Lung (tissue), 12 donors: ENCODE measurements around the gene VASP. TPM values are rescaled to one million over a fixed set of nuclear protein-coding genes. Genes with fewer than 3 reads are reported as not detected.

Experiments used
- ATAC-seq: fragments of 200-7000 bp; cut with Tn5 transposase; one replicate; pipeline ENCODE4 v1.9.1; 2020; ENCODE audit warnings: moderate number of reproducible peaks; ENCODE audit not compliant: insufficient read depth, low FRiP score
- DNase-seq, 3 donors: peaks; one replicate each; pipeline ENCODE4 v3.0.0-alpha.2; 2013 to 2017
- H3K27ac ChIP-seq, 2 donors: one replicate each; pipeline ENCODE4 v1.5.1; 2013; ENCODE audit warnings: mild to moderate bottlenecking in 2 of 2, moderate library complexity in 2 of 2, control low read depth in 1 of 2, inconsistent platforms in 1 of 2, low read depth in 1 of 2, low read length in 1 of 2
- H3K27me3 ChIP-seq, 3 donors: one replicate each; pipeline ENCODE4 v1.5.1; 2013; ENCODE audit warnings: low read length in 2 of 3; ENCODE audit not compliant: control insufficient read depth in 3 of 3, insufficient read depth in 3 of 3
- H3K36me3 ChIP-seq, 4 donors: one replicate each; pipeline ENCODE4 v1.5.1; 2013; ENCODE audit warnings: low read length in 4 of 4, mild to moderate bottlenecking in 1 of 4, moderate library complexity in 1 of 4; ENCODE audit not compliant: control insufficient read depth in 4 of 4, insufficient read depth in 4 of 4
- H3K4me1 ChIP-seq, 5 donors: one replicate each; pipeline ENCODE4 v1.5.1; 2013; ENCODE audit warnings: low read length in 5 of 5, mild to moderate bottlenecking in 2 of 5, moderate library complexity in 1 of 5; ENCODE audit not compliant: control insufficient read depth in 5 of 5, insufficient read depth in 5 of 5
- H3K4me3 ChIP-seq: one replicate; pipeline ENCODE4 v1.5.1; 2013; ENCODE audit warnings: mild to moderate bottlenecking, control low read depth, moderate library complexity
- H3K9ac ChIP-seq, 2 donors: one replicate each; pipeline ENCODE4 v1.5.1; 2013; ENCODE audit warnings: low read length in 2 of 2, control low read depth in 1 of 2; ENCODE audit not compliant: insufficient read depth in 1 of 2
- H3K9me3 ChIP-seq, 4 donors: one replicate each; pipeline ENCODE4 v1.5.1; 2013; ENCODE audit warnings: low read length in 3 of 4, mild to moderate bottlenecking in 1 of 4, moderate library complexity in 1 of 4; ENCODE audit not compliant: control insufficient read depth in 4 of 4, insufficient read depth in 3 of 4
- WGBS, 2 donors: extraction: QIAGEN DNeasy Blood & Tissue Kit; methylation state at CpG; one replicate each; pipeline ENCODE4 v1.1.7; 2013; 5-methylcytosine and 5-hydroxymethylcytosine counted together
- polyA plus RNA-seq, 2 donors: library from polyadenylated mRNA; stranded (reverse); fragments of 200-250 nt; gene quantifications; one replicate each; pipeline ENCODE4 v1.2.1, GENCODE V29; 2013
- total RNA-seq, 2 donors: library from RNA; depleted of rRNA in 1 of 2; stranded (reverse); fragments of >200 nt in 1 of 2; gene quantifications; one replicate each; pipeline ENCODE4 v1.2.1, GENCODE V29; 2014 to 2021
- TF ChIP-seq, protein P1 (sequence below): IDR thresholded peaks from 2 replicates; pipeline ENCODE4 v1.5.1; 2012; ENCODE audit warnings: mild to moderate bottlenecking; ENCODE audit errors: control extremely low read depth, extremely low read depth
- donor health status: control.
- donor health status: control.
- donor health status: Bipolar disorder and iron deficiency.
- donor health status: healthy.
- donor health status: DM: yes; HTN: yes; CAD: no.

VASP gene
- total and polyA plus RNA-seq, 4 donors = 49.1 to 237 (median 170) TPM

- Histone ChIP-seq H3K36me3 (peaks cover 0 to 9% (median under 1%) of the 10 kb centered on the region in 4 donors), H3K9ac (no peak overlapping the region), H3K4me3 (no peak overlapping the region), H3K4me1 (peaks cover 0 to 1% (median 0%) of the 10 kb centered on the region in 5 donors), H3K27me3 (no peaks in the 10 kb centered on the region), H3K9me3 (no peaks in the 10 kb centered on the region), H3K27ac (no peak overlapping the region)
- no peak for ATAC-seq
- TF ChIP-seq, protein P1, sequence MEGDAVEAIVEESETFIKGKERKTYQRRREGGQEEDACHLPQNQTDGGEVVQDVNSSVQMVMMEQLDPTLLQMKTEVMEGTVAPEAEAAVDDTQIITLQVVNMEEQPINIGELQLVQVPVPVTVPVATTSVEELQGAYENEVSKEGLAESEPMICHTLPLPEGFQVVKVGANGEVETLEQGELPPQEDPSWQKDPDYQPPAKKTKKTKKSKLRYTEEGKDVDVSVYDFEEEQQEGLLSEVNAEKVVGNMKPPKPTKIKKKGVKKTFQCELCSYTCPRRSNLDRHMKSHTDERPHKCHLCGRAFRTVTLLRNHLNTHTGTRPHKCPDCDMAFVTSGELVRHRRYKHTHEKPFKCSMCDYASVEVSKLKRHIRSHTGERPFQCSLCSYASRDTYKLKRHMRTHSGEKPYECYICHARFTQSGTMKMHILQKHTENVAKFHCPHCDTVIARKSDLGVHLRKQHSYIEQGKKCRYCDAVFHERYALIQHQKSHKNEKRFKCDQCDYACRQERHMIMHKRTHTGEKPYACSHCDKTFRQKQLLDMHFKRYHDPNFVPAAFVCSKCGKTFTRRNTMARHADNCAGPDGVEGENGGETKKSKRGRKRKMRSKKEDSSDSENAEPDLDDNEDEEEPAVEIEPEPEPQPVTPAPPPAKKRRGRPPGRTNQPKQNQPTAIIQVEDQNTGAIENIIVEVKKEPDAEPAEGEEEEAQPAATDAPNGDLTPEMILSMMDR = no peak
- 91 to 93% methylated on average over 5 of the region's 5 CpGs for WGBS, 2 donors
- no peak for DNase-seq
Observed at GRCh38 chr19:45556835-45557234, 49.6 kb downstream of the VASP start.

DNA sequence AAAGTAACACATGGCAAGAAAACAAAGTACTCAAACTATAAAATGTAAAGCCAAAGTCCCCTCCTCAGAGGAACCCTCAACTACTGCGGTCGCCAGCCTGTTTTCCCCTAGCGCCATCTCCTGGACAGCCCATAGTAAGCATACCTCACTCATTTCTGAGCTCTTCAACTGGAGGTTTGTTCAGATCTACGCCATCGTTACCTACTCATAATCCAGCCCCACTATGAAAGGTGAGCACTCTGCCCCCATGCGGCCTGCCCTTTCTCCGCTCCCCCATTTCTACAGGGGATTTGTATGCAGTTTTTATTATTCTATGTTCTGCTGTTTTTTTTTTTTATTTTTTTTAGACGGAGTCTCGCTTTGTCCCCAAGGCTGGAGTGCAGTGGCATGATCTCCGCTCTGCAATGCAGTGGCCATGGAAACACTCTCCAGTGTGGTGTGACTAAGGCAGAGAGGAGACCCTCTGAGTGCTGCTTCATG is 51.2 kb downstream of the VASP start:
- Histone ChIP-seq H3K9me3 (no peaks in the 10 kb centered on the region), H3K4me1 (peaks cover 0 to 1% (median 0%) of the 10 kb centered on the region in 5 donors), H3K9ac (no peak overlapping the region), H3K27ac (no peak overlapping the region), H3K27me3 (no peaks in the 10 kb centered on the region), H3K36me3 (peaks cover 0 to 2% (median 0%) of the 10 kb centered on the region in 4 donors), H3K4me3 (no peak overlapping the region)
- WGBS, 2 donors = 35 to 50% methylated on average over 10 of the region's 10 CpGs
- DNase-seq = peak; percentile 42 to 59 (median 51)
- ATAC-seq = peak; percentile 66
- TF ChIP-seq, protein P1 = peak; percentile 17

DNA sequence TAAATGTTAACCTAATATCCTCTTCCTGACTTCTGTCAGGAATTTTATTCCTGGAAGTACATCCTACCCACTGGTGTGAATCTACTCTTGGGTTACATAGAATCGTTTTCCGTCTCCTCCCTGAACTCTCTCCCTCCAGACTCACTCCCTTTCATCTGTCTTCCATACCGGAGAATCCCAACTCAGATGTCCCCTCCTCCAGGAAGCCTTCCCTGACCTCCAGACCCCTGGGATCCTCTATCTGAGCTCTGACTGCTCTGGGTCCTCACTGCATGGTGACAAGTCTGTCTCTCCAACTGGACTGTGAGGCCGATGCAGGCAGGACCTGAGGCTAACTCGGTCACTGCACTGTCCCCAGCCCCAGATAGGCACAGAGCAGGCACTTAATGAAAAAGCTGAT is 52.8 kb downstream of the VASP start:
- ATAC-seq (no peak), DNase-seq (no peak)
- Histone ChIP-seq H3K36me3 (no peaks in the 10 kb centered on the region), H3K9me3 (no peaks in the 10 kb centered on the region), H3K9ac (no peak overlapping the region), H3K27me3 (no peaks in the 10 kb centered on the region), H3K27ac (no peak overlapping the region), H3K4me3 (no peak overlapping the region), H3K4me1 (peaks cover 0 to 1% (median 0%) of the 10 kb centered on the region in 5 donors)
- TF ChIP-seq, protein P1 = no peak
- 91 to 92% methylated on average over 5 of the region's 5 CpGs for WGBS, 2 donors

GRCh38 chr19:45560686-45561085 is 53.4 kb downstream of the VASP start:
- ATAC-seq = no peak

More at GRCh38 chr19:45560686-45561085, 53.4 kb downstream of the VASP start:
- no peaks in the 10 kb centered on the region for H3K27me3 ChIP-seq
- H3K4me3 ChIP-seq = no peak overlapping the region
- no peak for DNase-seq
- TF ChIP-seq, protein P1 = no peak
- no peaks in the 10 kb centered on the region for H3K36me3 ChIP-seq
- H3K4me1 ChIP-seq = peaks cover 0 to 1% (median 0%) of the 10 kb centered on the region in 5 donors
- H3K9ac ChIP-seq = no peak overlapping the region
- WGBS, 2 donors = 79 to 82% methylated on average over 11 of the region's 11 CpGs
- no peak overlapping the region for H3K27ac ChIP-seq
- H3K9me3 ChIP-seq = no peaks in the 10 kb centered on the region
